HG02973 (cell line): ENCODE results near the gene ERBB2.
"Not testable (repeated sequence)": the region's sequence is repeated elsewhere in the genome, so short reads cannot be mapped to it uniquely, and the experiment has no call there.

Experiments used
- ATAC-seq: cut with Tn5 transposase; IDR thresholded peaks from one replicate; pipeline ENCODE4 v1.9.1; 2021; ENCODE audit warnings: moderate library complexity; ENCODE audit not compliant: unreplicated experiment

The ERBB2 gene

GRCh38 chr17:39701784-39702422 is 2.0 kb downstream of the ERBB2 start:
- ATAC-seq = no peak

- no peak for ATAC-seq
Measured at GRCh38 chr17:39702901-39703893, 3.3 kb downstream of the ERBB2 start.

GRCh38 chr17:39703913-39704312 is 4.0 kb downstream of the ERBB2 start:
- ATAC-seq = no peak

GRCh38 chr17:39704821-39705551 is 5.1 kb downstream of the ERBB2 start:
- no peak for ATAC-seq

- ATAC-seq = no peak
Measured at GRCh38 chr17:39705786-39706348, 6.0 kb downstream of the ERBB2 start.

GRCh38 chr17:39706383-39706782 is 6.5 kb downstream of the ERBB2 start:
- ATAC-seq = no peak

GRCh38 chr17:39706921-39707337 is 7.1 kb downstream of the ERBB2 start:
- ATAC-seq = no peak

- ATAC-seq = no peak
Measured at GRCh38 chr17:39709319-39709997, 9.6 kb downstream of the ERBB2 start.

GRCh38 chr17:39709998-39710964 is 10.4 kb downstream of the ERBB2 start:
- no peak for ATAC-seq

- ATAC-seq = not testable (repeated sequence)
Measured at GRCh38 chr17:39711071-39711470, 11.2 kb downstream of the ERBB2 start.

GRCh38 chr17:39711851-39712250 is 12.0 kb downstream of the ERBB2 start:
- ATAC-seq = no peak

- no peak for ATAC-seq
Measured at GRCh38 chr17:39714234-39714633, 14.4 kb downstream of the ERBB2 start.

- ATAC-seq = no peak
Measured at GRCh38 chr17:39715375-39716072, 15.7 kb downstream of the ERBB2 start.

GRCh38 chr17:39716073-39716818 is 16.4 kb downstream of the ERBB2 start:
- no peak for ATAC-seq

GRCh38 chr17:39716879-39717536 is 17.1 kb downstream of the ERBB2 start:
- no peak for ATAC-seq

- no peak for ATAC-seq
Measured at GRCh38 chr17:39717660-39718059, 17.8 kb downstream of the ERBB2 start.

GRCh38 chr17:39719563-39720355 is 19.9 kb downstream of the ERBB2 start:
- no peak for ATAC-seq
